Liver (tissue), 9 donors: ENCODE results near the gene PCNT. TPM values are rescaled to one million over a fixed set of nuclear protein-coding genes. Genes with fewer than 3 reads are reported as not detected.

ENCODE experiments used
- DNase-seq: peaks from one replicate; pipeline ENCODE4 v3.0.0-alpha.2; 2017; ENCODE audit warnings: low spot score
- H3K27ac ChIP-seq, 2 donors: one replicate each; pipeline ENCODE4 v1.7.0; 2013; ENCODE audit warnings: inconsistent platforms in 2 of 2, low read length in 2 of 2, control low read depth in 1 of 2, low read depth in 1 of 2, mild to moderate bottlenecking in 1 of 2
- H3K27me3 ChIP-seq, 4 donors: one replicate each; pipeline versions ENCODE4 v1.6.1 to v1.7.0; 2013; ENCODE audit warnings: low read length in 3 of 4, inconsistent platforms in 1 of 4, mild to moderate bottlenecking in 1 of 4, moderate library complexity in 1 of 4; ENCODE audit not compliant: control insufficient read depth in 4 of 4, insufficient read depth in 4 of 4
- H3K36me3 ChIP-seq, 4 donors: one replicate each; pipeline versions ENCODE4 v1.6.1 to v1.7.0; 2013; ENCODE audit warnings: low read length in 3 of 4, mild to moderate bottlenecking in 3 of 4, low read depth in 1 of 4, moderate library complexity in 1 of 4; ENCODE audit not compliant: control insufficient read depth in 4 of 4, insufficient read depth in 3 of 4
- H3K4me1 ChIP-seq, 4 donors: one replicate each; pipeline versions ENCODE4 v1.6.1 to v1.7.0; 2013; ENCODE audit warnings: low read length in 3 of 4, mild to moderate bottlenecking in 3 of 4, moderate library complexity in 1 of 4; ENCODE audit not compliant: control insufficient read depth in 4 of 4, insufficient read depth in 4 of 4
- H3K4me3 ChIP-seq, 3 donors: one replicate each; pipeline versions ENCODE4 v1.6.1 to v1.7.0; 2013; ENCODE audit warnings: low read length in 3 of 3, control low read depth in 1 of 3, low read depth in 1 of 3, mild to moderate bottlenecking in 1 of 3
- H3K9ac ChIP-seq, 2 donors: one replicate each; pipeline ENCODE4 v1.7.0; 2013; ENCODE audit warnings: low read length in 2 of 2, mild to moderate bottlenecking in 2 of 2, moderate library complexity in 2 of 2, control low read depth in 1 of 2, low read depth in 1 of 2
- H3K9me3 ChIP-seq, 4 donors: one replicate each; pipeline versions ENCODE4 v1.6.1 to v1.7.0; 2013; ENCODE audit warnings: low read length in 3 of 4; ENCODE audit not compliant: control insufficient read depth in 4 of 4
- ATF3 ChIP-seq: IDR thresholded peaks from 2 replicates; pipeline ENCODE4 v1.6.1; 2016; ENCODE audit warnings: antibody characterized with exemption
- CTCF ChIP-seq: fragments of 150-350 bp; IDR thresholded peaks from 2 replicates; pipeline ENCODE4 v1.5.1; 2017; ENCODE audit warnings: improper control_type of control experiment, low read depth, low read length; ENCODE audit not compliant: missing input control
- FOXA1 ChIP-seq: IDR thresholded peaks from 2 replicates; pipeline ENCODE4 v1.6.1; 2016; ENCODE audit warnings: antibody characterized with exemption
- GABPA ChIP-seq, 2 donors: IDR thresholded peaks in 1 of 2; conservative IDR thresholded peaks in 1 of 2; 2 replicates each; pipeline ENCODE4 v1.6.1; 2016; ENCODE audit warnings: antibody characterized with exemption in 2 of 2, mild to moderate bottlenecking in 1 of 2, moderate library complexity in 1 of 2
- HNF4A ChIP-seq, 2 donors: conservative IDR thresholded peaks; 2 replicates each; pipeline ENCODE4 v1.6.1; 2016; ENCODE audit warnings: antibody characterized with exemption in 2 of 2, mild to moderate bottlenecking in 2 of 2
- NR2F2 ChIP-seq: IDR thresholded peaks from 2 replicates; pipeline ENCODE4 v1.6.1; 2016; ENCODE audit warnings: antibody characterized with exemption
- RAD21 ChIP-seq, 2 donors: IDR thresholded peaks; 2 replicates each; pipeline ENCODE4 v1.6.1; 2016; ENCODE audit warnings: antibody characterized with exemption in 2 of 2, mild to moderate bottlenecking in 2 of 2
- RXRA ChIP-seq, 2 donors: IDR thresholded peaks; 2 replicates each; pipeline ENCODE4 v1.6.1; 2017 to 2018; ENCODE audit warnings: antibody characterized with exemption in 2 of 2, mild to moderate bottlenecking in 1 of 2
- SP1 ChIP-seq: IDR thresholded peaks from 2 replicates; pipeline ENCODE4 v1.6.1; 2018; ENCODE audit warnings: antibody characterized with exemption, mild to moderate bottlenecking
- YY1 ChIP-seq: IDR thresholded peaks from 2 replicates; pipeline ENCODE4 v1.6.1; 2016; ENCODE audit warnings: antibody characterized with exemption, mild to moderate bottlenecking
- WGBS: extraction: QIAGEN DNeasy Blood & Tissue Kit; methylation state at CpG from one replicate; pipeline ENCODE4 v1.1.7; 2013; 5-methylcytosine and 5-hydroxymethylcytosine counted together
- polyA plus RNA-seq, 2 donors: library from polyadenylated mRNA; stranded (reverse) in 1 of 2; unstranded in 1 of 2; fragments of 200-250 nt in 1 of 2; fragments of >200 nt in 1 of 2; fragmentation: Nextera tagmentation in 1 of 2; extraction: Ambion mirVana in 1 of 2; gene quantifications; one replicate each; pipeline versions ENCODE4 v1.2.1 to v1.2.3, GENCODE V29; 2013 to 2015
- total RNA-seq, 2 donors: library from RNA; depleted of rRNA; stranded (reverse); fragments of >200 nt; gene quantifications; one replicate each; pipeline ENCODE4 v1.2.3, GENCODE V29; 2014
- TF ChIP-seq, protein P1 (sequence below): IDR thresholded peaks from 2 replicates; pipeline ENCODE4 v1.6.1; 2016; ENCODE audit warnings: antibody characterized with exemption
- TF ChIP-seq, protein P2 (sequence below): IDR thresholded peaks from 2 replicates; pipeline ENCODE4 v1.6.1; 2016; ENCODE audit warnings: antibody characterized with exemption
- TF ChIP-seq, protein P3 (sequence below): IDR thresholded peaks from 2 replicates; pipeline ENCODE4 v1.6.1; 2016; ENCODE audit warnings: antibody characterized with exemption, mild to moderate bottlenecking
- donor health status: healthy.
- donor health status: healthy.
- donor health status: healthy.
- donor health status: healthy.
- donor health status: healthy.

The PCNT gene
- total and polyA plus RNA-seq, 4 donors = 6.7 to 36.8 (median 15.2) TPM

DNA sequence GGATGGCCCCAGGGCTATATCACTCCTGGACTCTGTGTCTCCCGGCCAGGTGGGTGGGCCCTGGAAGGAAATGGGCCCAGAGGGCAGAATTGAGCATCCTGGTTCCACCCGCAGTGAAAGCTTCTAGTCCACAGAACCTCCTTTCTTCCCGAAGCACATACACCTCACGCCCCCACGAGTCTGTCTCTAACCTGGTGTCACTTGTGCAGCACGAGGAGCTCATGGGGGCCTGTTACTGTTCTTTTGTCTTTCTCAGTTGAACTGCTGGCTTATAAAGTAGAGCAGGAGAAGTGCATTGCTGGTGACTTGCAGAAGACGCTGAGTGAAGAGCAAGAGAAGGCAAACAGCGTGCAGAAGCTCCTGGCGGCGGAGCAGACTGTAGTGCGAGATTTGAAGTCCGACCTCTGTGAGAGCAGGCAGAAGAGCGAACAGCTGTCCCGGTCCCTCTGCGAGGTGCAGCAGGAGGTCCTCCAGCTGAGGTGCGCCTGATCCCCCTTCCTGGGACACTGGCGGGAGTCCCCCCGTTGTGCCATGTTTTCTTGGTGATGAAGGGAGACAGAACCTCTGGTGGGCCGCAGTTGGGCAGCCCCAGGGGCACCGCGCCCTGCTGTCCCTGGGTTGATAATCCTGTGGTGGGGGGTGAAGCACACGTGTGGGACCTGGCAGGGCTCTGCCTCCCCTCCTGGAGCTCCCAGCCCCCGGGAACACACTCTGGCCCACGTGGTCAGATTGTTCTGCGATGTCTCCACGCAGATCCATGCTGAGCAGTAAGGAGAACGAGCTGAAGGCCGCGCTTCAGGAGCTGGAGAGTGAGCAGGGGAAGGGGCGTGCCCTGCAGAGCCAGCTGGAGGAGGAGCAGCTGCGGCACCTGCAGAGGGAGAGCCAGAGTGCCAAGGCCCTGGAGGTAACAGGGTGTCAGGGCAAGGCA is 106.1 kb downstream of the PCNT start:
- 94% methylated on average over 31 of the region's 31 CpGs for WGBS
- TF ChIP-seq, protein P1, sequence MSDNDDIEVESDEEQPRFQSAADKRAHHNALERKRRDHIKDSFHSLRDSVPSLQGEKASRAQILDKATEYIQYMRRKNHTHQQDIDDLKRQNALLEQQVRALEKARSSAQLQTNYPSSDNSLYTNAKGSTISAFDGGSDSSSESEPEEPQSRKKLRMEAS = no peak
- TF ChIP-seq RAD21 (IDR thresholded peaks at IDR 0.05) = no peak
- TF ChIP-seq GABPA (IDR thresholded peaks at IDR 0.05 in 1 of 2, conservative IDR thresholded peaks at IDR 0.05 in 1 of 2) = no peak
- no peak for TF ChIP-seq NR2F2
- TF ChIP-seq HNF4A (conservative IDR thresholded peaks at IDR 0.05) = no peak
- TF ChIP-seq, protein P2, sequence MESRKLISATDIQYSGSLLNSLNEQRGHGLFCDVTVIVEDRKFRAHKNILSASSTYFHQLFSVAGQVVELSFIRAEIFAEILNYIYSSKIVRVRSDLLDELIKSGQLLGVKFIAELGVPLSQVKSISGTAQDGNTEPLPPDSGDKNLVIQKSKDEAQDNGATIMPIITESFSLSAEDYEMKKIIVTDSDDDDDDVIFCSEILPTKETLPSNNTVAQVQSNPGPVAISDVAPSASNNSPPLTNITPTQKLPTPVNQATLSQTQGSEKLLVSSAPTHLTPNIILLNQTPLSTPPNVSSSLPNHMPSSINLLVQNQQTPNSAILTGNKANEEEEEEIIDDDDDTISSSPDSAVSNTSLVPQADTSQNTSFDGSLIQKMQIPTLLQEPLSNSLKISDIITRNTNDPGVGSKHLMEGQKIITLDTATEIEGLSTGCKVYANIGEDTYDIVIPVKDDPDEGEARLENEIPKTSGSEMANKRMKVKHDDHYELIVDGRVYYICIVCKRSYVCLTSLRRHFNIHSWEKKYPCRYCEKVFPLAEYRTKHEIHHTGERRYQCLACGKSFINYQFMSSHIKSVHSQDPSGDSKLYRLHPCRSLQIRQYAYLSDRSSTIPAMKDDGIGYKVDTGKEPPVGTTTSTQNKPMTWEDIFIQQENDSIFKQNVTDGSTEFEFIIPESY = no peak
- no peak for TF ChIP-seq CTCF
- TF ChIP-seq YY1 = no peak
- no peak for TF ChIP-seq ATF3
- TF ChIP-seq, protein P3, sequence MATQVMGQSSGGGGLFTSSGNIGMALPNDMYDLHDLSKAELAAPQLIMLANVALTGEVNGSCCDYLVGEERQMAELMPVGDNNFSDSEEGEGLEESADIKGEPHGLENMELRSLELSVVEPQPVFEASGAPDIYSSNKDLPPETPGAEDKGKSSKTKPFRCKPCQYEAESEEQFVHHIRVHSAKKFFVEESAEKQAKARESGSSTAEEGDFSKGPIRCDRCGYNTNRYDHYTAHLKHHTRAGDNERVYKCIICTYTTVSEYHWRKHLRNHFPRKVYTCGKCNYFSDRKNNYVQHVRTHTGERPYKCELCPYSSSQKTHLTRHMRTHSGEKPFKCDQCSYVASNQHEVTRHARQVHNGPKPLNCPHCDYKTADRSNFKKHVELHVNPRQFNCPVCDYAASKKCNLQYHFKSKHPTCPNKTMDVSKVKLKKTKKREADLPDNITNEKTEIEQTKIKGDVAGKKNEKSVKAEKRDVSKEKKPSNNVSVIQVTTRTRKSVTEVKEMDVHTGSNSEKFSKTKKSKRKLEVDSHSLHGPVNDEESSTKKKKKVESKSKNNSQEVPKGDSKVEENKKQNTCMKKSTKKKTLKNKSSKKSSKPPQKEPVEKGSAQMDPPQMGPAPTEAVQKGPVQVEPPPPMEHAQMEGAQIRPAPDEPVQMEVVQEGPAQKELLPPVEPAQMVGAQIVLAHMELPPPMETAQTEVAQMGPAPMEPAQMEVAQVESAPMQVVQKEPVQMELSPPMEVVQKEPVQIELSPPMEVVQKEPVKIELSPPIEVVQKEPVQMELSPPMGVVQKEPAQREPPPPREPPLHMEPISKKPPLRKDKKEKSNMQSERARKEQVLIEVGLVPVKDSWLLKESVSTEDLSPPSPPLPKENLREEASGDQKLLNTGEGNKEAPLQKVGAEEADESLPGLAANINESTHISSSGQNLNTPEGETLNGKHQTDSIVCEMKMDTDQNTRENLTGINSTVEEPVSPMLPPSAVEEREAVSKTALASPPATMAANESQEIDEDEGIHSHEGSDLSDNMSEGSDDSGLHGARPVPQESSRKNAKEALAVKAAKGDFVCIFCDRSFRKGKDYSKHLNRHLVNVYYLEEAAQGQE = no peak
- no peak for TF ChIP-seq SP1
- TF ChIP-seq RXRA (IDR thresholded peaks at IDR 0.05) = no peak
- Histone ChIP-seq H3K9ac (no peak overlapping the region), H3K4me1 (no peaks in the 10 kb centered on the region), H3K27me3 (no peaks in the 10 kb centered on the region), H3K9me3 (no peaks in the 10 kb centered on the region), H3K36me3 (peaks cover 11 to 69% (median 18%) of the 10 kb centered on the region in 4 donors), H3K4me3 (no peak overlapping the region), H3K27ac (no peak overlapping the region)
- no peak for DNase-seq

DNA sequence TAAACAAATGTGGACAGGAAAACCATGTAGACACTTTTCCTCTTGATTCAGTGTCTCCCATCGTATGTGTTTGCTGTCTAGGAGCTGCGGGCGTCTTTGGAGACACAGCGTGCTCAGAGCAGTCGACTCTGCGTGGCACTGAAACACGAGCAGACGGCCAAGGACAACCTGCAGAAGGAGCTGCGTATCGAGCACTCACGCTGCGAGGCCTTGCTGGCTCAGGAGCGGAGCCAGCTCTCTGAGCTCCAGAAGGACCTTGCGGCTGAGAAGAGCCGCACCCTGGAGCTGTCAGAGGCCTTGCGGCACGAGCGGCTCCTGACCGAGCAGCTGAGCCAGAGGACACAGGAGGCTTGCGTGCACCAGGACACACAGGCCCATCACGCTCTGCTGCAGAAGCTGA is 107.5 kb downstream of the PCNT start:
- no peak overlapping the region for H3K27ac ChIP-seq
- no peak for DNase-seq
- peaks cover 11 to 72% (median 19%) of the 10 kb centered on the region in 4 donors for H3K36me3 ChIP-seq
- H3K9ac ChIP-seq = no peak overlapping the region
- 97% methylated on average over 21 of the region's 21 CpGs for WGBS
- H3K4me3 ChIP-seq = no peak overlapping the region
- H3K27me3 ChIP-seq = no peaks in the 10 kb centered on the region
- H3K4me1 ChIP-seq = no peaks in the 10 kb centered on the region
- TF ChIP-seq YY1 (no peak), FOXA1 (no peak), HNF4A (conservative IDR thresholded peaks at IDR 0.05) (no peak), ATF3 (no peak), SP1 (no peak)
- H3K9me3 ChIP-seq = no peaks in the 10 kb centered on the region
